Measurements from ENCODE around the gene DAB1. TPM values are rescaled to one million over a fixed set of nuclear protein-coding genes. Genes with fewer than 3 reads are reported as not detected.

Gene DAB1
- total and polyA plus RNA-seq, 2 of the 8 experiments (the other 6 are each of a cell fraction or from before 2014, with no cell fraction given): 4.4 to 11.8 TPM

DNA sequence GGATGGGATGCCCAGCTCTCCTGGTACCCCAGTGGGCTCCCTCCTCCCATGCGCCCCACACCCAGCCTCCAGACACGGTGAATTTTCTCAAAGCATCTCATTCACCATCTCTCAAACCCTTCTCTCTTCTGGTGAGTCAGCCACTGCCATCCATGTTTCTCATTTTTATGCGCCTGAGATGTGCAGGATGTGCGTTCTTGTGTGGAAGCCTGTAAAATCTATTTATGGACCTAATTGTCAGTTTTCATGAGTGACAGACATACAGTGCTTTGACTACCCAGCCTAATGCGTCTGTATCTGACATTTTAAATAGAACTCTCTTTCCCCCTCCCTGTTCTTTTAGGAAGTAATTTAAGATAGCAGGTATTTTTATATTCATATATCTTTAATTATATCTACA lies 158.8 kb downstream of the DAB1 start (continued):
- TF ChIP-seq, protein P1, sequence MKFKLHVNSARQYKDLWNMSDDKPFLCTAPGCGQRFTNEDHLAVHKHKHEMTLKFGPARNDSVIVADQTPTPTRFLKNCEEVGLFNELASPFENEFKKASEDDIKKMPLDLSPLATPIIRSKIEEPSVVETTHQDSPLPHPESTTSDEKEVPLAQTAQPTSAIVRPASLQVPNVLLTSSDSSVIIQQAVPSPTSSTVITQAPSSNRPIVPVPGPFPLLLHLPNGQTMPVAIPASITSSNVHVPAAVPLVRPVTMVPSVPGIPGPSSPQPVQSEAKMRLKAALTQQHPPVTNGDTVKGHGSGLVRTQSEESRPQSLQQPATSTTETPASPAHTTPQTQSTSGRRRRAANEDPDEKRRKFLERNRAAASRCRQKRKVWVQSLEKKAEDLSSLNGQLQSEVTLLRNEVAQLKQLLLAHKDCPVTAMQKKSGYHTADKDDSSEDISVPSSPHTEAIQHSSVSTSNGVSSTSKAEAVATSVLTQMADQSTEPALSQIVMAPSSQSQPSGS (IDR thresholded peaks at IDR 0.05; ENCODE audit: low read length): no peak

All from H1 (cell line).